HepG2 (cell line): ENCODE measurements around the gene FUT3. TPM values are rescaled to one million over a fixed set of nuclear protein-coding genes. Genes with fewer than 3 reads are reported as not detected.

Source experiments
- ADNP ChIP-seq: sonication (generic); formaldehyde crosslinking; IDR thresholded peaks from 2 replicates; pipeline ENCODE4 v1.4.0; 2020; ENCODE audit warnings: missing genetic modification reagents
- CBX5 ChIP-seq: sonication (generic); formaldehyde crosslinking; IDR thresholded peaks from 2 replicates; pipeline ENCODE4 v1.4.0; 2020; ENCODE audit warnings: missing genetic modification reagents, borderline replicate concordance
- CSRNP2 ChIP-seq: sonication (generic); formaldehyde crosslinking; conservative IDR thresholded peaks from 2 replicates; pipeline ENCODE4 v1.8.0; 2022; ENCODE audit warnings: low read depth, missing genetic modification reagents
- DNMT1 ChIP-seq: sonication (generic); formaldehyde crosslinking; IDR thresholded peaks from 2 replicates; pipeline ENCODE4 v1.5.1; 2020; ENCODE audit warnings: mild to moderate bottlenecking, missing genetic modification reagents
- DZIP1 ChIP-seq: sonication (generic); formaldehyde crosslinking; IDR thresholded peaks from 2 replicates; pipeline ENCODE4 v1.5.0; 2020; ENCODE audit warnings: mild to moderate bottlenecking, missing genetic modification reagents
- E2F1 ChIP-seq: sonication (generic); formaldehyde crosslinking; IDR thresholded peaks from 2 replicates; pipeline ENCODE4 v1.5.0; 2020; ENCODE audit warnings: missing genetic modification reagents
- HOXD1 ChIP-seq: sonication (generic); formaldehyde crosslinking; IDR thresholded peaks from 2 replicates; pipeline ENCODE4 v1.5.0; 2020; ENCODE audit warnings: missing genetic modification reagents
- MBD4 ChIP-seq: IDR thresholded peaks from 2 replicates; pipeline ENCODE4 v1.6.1; 2012; ENCODE audit warnings: low read length, inconsistent platforms, borderline replicate concordance
- MIER2 ChIP-seq: IDR thresholded peaks from 2 replicates; pipeline ENCODE4 v1.6.1; 2016; ENCODE audit warnings: missing biosample characterization, missing genetic modification reagents
- POLR2G ChIP-seq: fragments of 200-400 bp; formaldehyde crosslinking; IDR thresholded peaks from 2 replicates; pipeline ENCODE4 v1.6.1; 2018; ENCODE audit warnings: mild to moderate bottlenecking, low read depth, low read length, moderate library complexity
- RFXANK ChIP-seq: IDR thresholded peaks from 2 replicates; pipeline ENCODE4 v1.6.1; 2016
- TAF15 ChIP-seq: fragments of 200-400 bp; formaldehyde crosslinking; IDR thresholded peaks from one replicate; pipeline ENCODE4 v1.6.1; 2018; ENCODE audit warnings: mild to moderate bottlenecking, low read depth, low read length; ENCODE audit not compliant: poor library complexity, severe bottlenecking
- TBP ChIP-seq: sonication (generic); formaldehyde crosslinking; IDR thresholded peaks from 2 replicates; pipeline ENCODE4 v1.5.0; 2020; ENCODE audit warnings: missing genetic modification reagents
- ZC3H4 ChIP-seq: sonication (generic); formaldehyde crosslinking; IDR thresholded peaks from 2 replicates; pipeline ENCODE4 v1.4.0; 2020; ENCODE audit warnings: missing genetic modification reagents, borderline replicate concordance
- ZHX1 ChIP-seq: sonication (generic); formaldehyde crosslinking; IDR thresholded peaks from 2 replicates; pipeline ENCODE4 v1.8.1; 2022; ENCODE audit warnings: low read depth, mild to moderate bottlenecking, missing genetic modification reagents
- ZIK1 ChIP-seq: sonication (generic); formaldehyde crosslinking; IDR thresholded peaks from 2 replicates; pipeline ENCODE4 v1.5.0; 2020; ENCODE audit warnings: mild to moderate bottlenecking, low read depth, missing genetic modification reagents, borderline replicate concordance
- ZNF263 ChIP-seq: sonication (generic); formaldehyde crosslinking; IDR thresholded peaks from 2 replicates; pipeline ENCODE4 v1.4.0; 2020; ENCODE audit warnings: missing genetic modification reagents
- ZNF274 ChIP-seq: sonication (generic); formaldehyde crosslinking; IDR thresholded peaks from 2 replicates; pipeline ENCODE4 v1.5.1; 2020; ENCODE audit warnings: mild to moderate bottlenecking, missing genetic modification reagents
- ZNF292 ChIP-seq: sonication (generic); formaldehyde crosslinking; IDR thresholded peaks from 2 replicates; pipeline ENCODE4 v1.8.1; 2022; ENCODE audit warnings: mild to moderate bottlenecking, low read depth, missing genetic modification reagents, borderline replicate concordance
- ZNF335 ChIP-seq: sonication (generic); formaldehyde crosslinking; IDR thresholded peaks from 2 replicates; pipeline ENCODE4 v1.4.0; 2020; ENCODE audit warnings: missing genetic modification reagents
- ZNF615 ChIP-seq: sonication (generic); formaldehyde crosslinking; IDR thresholded peaks from 2 replicates; pipeline ENCODE4 v1.5.0; 2020; ENCODE audit warnings: mild to moderate bottlenecking, missing genetic modification reagents, borderline replicate concordance
- ZNF709 ChIP-seq: sonication (generic); formaldehyde crosslinking; IDR thresholded peaks from 2 replicates; pipeline ENCODE4 v1.5.0; 2020; ENCODE audit warnings: mild to moderate bottlenecking, missing genetic modification reagents
- ZNF773 ChIP-seq: sonication (generic); formaldehyde crosslinking; IDR thresholded peaks from 2 replicates; pipeline ENCODE4 v1.4.0; 2020; ENCODE audit warnings: missing genetic modification reagents, borderline replicate concordance
- ZNF83 ChIP-seq: sonication (generic); formaldehyde crosslinking; IDR thresholded peaks from 2 replicates; pipeline ENCODE4 v1.4.0; 2020; ENCODE audit warnings: missing genetic modification reagents, mild to moderate bottlenecking, borderline replicate concordance
- polyA plus RNA-seq, 8 experiments: library from polyadenylated mRNA; depleted of rRNA in 3 of 8; stranded (reverse) in 7 of 8; unstranded in 1 of 8; fragments of >200 nt; fragmentation: Illumina TruSeq in 4 of 8; extraction: Trizol in 4 of 8; gene quantifications; 2 replicates each; pipeline versions ENCODE4 v1.2.1 to v1.2.3, GENCODE V29; 2011 to 2016; ENCODE audit warnings: low read depth in 4 of 8, missing spikeins in 1 of 8, mixed read lengths in 1 of 8; ENCODE audit not compliant: insufficient read depth in 1 of 8
- total RNA-seq, 5 experiments: library from RNA; depleted of rRNA; stranded (reverse); fragments of >200 nt; fragmentation: Illumina TruSeq; extraction: Trizol; gene quantifications; 2 replicates each; pipeline ENCODE4 v1.2.3, GENCODE V29; 2016; ENCODE audit warnings: low read depth in 1 of 5

Gene FUT3
- total and polyA plus RNA-seq, 2 of the 13 experiments (the other 11 are each of a cell fraction or from before 2014, with no cell fraction given), result 0.53 to 1.1 TPM

GRCh38 chr19:5880604-5881078, 29.4 kb upstream of the FUT3 start (continued):
- TF ChIP-seq ZNF335 (CRISPR knock-in tag), result 0 out of 2 replicates have a peak, but pooled peaks have one; percentile 21
- TF ChIP-seq ZNF709 (CRISPR knock-in tag), result no peak
- TF ChIP-seq ZC3H4 (CRISPR knock-in tag), result no peak
- no peak for TF ChIP-seq ZNF274 (CRISPR knock-in tag)
- no peak for TF ChIP-seq RFXANK (CRISPR knock-in tag)
- no peak for TF ChIP-seq MIER2 (CRISPR knock-in tag)
- no peak for TF ChIP-seq ZHX1 (CRISPR knock-in tag)
- TF ChIP-seq ZNF263 (CRISPR knock-in tag), result peak; percentile 18; the same call in 1 of the 2 replicates
- no peak for TF ChIP-seq TBP
- TF ChIP-seq DZIP1, result no peak
- no peak for TF ChIP-seq ZIK1 (CRISPR knock-in tag)
- TF ChIP-seq ZNF292 (CRISPR knock-in tag), result peak; percentile 61; the same call in 1 of the 2 replicates
- no peak for TF ChIP-seq DNMT1 (CRISPR knock-in tag)
- TF ChIP-seq POLR2G, result peak; percentile 33; the same call in 1 of the 2 replicates
- no peak; the same call in none of the 2 replicates for TF ChIP-seq ADNP (CRISPR knock-in tag)
- no peak for TF ChIP-seq ZNF773 (CRISPR knock-in tag)
- peak; percentile 33; the same call in 1 of the 2 replicates for TF ChIP-seq E2F1 (CRISPR knock-in tag)
- TF ChIP-seq ZNF615, result no peak
- no peak for TF ChIP-seq MBD4
- no peak for TF ChIP-seq TAF15
- peak; percentile 93 for TF ChIP-seq HOXD1 (CRISPR knock-in tag)
- TF ChIP-seq CBX5, result no peak; the same call in 1 of the 2 replicates
- no peak for TF ChIP-seq ZNF83 (CRISPR knock-in tag)
- TF ChIP-seq CSRNP2, result no peak
